ENCODE data around the gene CBFA2T2.
"Not testable (repeated sequence)": the region's sequence is repeated elsewhere in the genome, so short reads cannot be mapped to it uniquely, and the experiment has no call there.

Gene CBFA2T2

DNA sequence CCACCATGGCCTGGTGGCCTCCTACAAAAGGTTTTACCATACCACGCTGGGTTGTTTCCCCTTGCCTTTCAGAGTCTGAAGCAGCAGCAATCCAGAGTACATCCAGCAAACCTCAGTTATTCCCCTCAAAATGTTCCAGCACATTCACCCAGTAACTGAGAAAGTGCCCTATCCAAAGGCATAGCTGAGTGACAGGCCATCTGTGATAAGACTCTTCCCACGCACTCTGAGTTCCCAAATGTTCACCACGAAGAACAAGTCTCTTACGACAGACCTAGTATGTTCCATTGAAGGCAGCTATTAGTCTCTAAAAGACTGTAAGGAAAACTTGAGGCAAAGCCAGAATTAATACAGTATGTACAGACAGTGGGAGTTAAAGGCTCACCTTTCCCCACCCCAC, 140.6 kb downstream of the CBFA2T2 start:
- no peak for DNase-seq

GRCh38 chr20:33631910-33632309, 142.0 kb downstream of the CBFA2T2 start:
- not testable (repeated sequence) for DNase-seq

DNA sequence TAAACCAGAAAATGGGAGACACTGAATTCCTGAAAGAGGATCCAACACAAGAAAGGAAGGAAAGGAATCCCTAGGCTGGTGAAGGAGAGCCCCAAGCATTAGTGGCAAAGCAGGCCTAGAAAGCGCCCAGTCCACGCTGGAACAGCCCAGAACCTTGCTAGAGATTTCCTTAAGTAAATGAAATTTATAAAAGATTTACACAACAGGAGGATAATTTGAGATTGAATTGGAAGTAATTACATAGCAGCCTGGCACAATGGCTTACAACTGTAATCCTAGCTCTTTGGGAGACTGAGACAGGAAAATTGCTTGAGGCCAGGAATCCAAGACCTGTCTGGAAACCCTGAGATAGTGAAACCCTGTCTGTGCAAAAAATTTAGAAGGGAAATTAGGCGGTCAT, 145.4 kb downstream of the CBFA2T2 start:
- no peak for DNase-seq

GRCh38 chr20:33636776-33637175, 146.9 kb downstream of the CBFA2T2 start:
- DNase-seq, result no peak

DNA sequence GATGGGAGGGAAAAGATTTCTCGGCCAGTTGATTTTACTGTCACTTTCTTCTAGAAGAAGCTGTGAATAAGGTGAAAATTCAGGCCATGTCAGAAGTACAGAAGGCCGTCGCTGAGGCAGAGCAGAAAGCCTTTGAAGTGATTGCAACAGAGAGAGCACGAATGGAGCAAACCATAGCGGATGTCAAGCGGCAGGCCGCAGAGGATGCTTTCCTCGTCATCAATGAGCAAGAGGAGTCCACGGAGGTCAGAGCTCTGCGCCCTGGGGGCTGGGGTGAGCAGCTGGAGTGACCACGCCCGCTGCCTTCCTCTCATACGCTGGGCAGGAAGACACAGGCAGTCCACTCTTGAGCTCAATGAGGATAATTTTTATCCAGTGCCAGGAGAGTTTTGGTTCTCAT, 150.4 kb downstream of the CBFA2T2 start:
- no peak for DNase-seq

DNA sequence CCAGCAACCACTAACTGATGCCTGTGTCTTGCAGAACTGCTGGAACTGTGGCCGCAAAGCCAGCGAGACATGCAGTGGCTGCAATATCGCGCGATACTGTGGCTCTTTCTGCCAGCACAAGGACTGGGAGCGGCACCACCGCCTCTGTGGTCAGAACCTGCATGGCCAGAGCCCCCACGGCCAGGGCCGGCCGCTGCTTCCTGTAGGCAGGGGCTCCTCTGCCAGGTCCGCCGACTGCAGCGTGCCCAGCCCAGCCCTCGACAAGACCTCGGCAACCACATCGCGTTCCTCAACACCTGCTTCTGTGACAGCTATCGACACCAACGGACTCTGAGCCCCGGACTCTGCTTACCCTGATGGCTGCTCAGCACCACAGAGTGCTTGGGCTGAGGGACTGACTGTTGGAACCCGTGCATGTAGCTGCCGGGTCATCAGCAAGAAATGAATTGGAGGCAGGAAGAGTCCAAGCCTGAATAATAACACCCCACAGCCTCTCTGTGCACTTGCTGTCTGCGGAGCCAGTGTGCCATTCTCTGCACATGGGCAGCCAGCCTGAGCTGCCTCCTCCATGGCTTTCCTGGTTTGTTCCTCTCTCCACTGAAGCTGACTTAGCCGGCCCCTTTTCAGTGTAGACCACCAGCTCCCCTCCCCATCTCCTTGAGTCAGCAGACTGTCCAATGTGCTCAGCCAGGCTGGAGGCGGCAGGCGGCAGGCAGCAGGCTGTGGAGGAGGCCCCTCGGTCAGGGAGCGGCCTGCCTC, 154.6 kb downstream of the CBFA2T2 start:
- DNase-seq, result no peak

DNA sequence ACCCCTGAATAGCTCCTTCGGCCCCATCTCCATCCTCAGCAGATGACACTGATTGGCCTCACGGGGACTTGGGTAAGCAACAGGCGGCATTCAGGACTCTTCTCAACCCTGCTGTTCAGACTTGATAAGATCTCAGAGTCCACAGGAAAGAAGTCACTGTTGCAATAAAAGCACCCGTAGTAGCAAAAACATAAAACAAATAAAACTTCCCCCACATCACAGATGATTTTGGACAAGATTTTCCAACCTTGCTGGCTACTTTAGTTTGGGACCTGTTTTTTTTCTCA, 155.1 kb downstream of the CBFA2T2 start:
- no peak for DNase-seq

- DNase-seq, result no peak
Measured at GRCh38 chr20:33645396-33645795, 155.5 kb downstream of the CBFA2T2 start.

GRCh38 chr20:33646191-33646590, 156.3 kb downstream of the CBFA2T2 start:
- no peak for DNase-seq

GRCh38 chr20:33646959-33647602, 157.2 kb downstream of the CBFA2T2 start:
- DNase-seq, result not testable (repeated sequence)

DNA sequence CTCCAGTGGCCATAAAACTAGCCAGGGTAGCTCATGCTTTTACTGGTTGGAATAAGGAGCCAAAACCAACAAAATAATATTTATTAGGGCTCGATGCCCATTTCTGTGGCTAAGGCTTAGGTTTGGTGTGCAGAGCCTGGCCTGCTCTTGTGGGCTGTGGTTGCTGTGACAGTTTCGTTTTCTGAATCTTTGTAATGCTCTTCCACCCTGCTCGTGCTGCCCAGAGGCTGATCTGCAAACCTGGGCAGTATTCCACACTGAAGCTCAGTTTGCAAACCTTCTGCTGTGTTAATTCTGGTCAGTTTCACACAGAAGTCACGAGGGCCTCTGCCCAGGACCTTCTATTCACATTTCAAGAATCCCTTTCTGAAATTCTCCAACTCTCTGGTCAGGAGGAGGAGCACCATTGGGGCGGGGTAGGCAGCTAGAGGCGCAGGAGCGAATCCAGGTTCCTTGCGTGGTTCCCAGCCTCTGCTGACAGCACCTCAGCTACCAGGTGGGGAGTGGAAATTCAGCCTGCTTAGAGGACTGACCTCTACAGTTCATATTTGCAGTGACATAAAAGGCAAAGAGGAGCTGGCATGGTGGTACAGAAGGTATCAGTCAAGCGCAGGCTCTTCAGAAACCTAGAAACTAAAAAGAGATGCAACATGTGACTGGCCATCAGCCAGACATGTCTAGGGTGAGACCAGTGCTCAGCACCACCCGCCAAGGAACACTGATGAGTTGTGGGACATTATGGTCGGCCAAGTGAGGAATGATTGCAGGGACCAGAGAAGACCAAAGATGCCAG, 157.9 kb downstream of the CBFA2T2 start:
- no peak for DNase-seq

DNA sequence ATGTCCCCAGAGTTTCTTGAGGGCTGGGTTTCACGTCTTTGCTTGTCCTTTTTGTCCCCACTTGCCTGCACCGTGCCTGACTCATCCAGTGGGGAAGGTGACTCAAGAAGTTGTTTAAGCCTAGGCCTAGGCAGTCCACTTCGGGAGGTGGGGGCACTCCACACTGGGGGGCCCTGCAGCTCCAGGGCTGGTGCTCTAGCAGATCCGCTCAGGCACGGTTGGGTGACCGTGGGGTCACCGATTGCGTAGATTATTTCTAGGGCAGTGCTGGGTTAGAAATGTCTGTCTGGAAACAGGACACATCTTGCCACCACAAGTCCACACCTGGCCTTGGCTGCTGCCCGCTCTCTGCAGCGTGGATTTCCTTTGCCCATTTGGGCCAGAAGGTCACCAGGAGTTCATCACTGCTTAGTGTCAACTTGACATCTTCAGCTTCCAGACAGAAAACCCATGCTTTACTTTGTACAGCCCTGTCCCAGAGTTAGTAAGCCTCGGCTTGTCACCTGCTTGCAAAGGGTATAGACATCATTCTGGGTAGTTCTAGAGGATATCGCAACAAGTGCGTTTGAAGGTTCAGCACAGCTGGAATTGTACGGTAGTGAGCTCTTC, 158.6 kb downstream of the CBFA2T2 start:
- DNase-seq, result no peak

DNA sequence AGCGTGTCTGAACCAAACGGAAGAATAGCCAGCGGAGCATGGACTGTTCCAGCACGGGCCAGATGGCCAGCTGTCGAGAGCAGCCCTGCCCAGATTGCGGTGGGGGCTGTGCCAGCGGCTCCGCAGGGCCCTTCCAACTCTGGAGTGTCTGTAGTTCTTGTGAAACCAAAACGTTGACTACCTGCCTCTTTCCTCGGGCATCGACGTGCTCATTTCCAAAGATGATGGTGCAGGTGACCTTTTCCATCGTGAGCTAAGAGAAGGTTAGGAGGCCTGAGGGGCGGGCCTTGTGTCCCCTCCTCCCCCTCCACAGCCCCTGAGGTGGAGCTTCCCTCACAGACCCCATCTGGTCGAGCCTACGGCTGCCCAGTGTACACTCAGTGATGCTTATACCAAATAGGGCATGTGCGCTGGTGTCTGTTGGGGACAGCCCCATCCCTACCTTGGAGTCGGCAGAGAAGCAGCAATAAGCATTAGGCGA, 159.3 kb downstream of the CBFA2T2 start:
- DNase-seq, result no peak

- no peak for DNase-seq
Measured at GRCh38 chr20:33650111-33650752, 160.3 kb downstream of the CBFA2T2 start.

DNA sequence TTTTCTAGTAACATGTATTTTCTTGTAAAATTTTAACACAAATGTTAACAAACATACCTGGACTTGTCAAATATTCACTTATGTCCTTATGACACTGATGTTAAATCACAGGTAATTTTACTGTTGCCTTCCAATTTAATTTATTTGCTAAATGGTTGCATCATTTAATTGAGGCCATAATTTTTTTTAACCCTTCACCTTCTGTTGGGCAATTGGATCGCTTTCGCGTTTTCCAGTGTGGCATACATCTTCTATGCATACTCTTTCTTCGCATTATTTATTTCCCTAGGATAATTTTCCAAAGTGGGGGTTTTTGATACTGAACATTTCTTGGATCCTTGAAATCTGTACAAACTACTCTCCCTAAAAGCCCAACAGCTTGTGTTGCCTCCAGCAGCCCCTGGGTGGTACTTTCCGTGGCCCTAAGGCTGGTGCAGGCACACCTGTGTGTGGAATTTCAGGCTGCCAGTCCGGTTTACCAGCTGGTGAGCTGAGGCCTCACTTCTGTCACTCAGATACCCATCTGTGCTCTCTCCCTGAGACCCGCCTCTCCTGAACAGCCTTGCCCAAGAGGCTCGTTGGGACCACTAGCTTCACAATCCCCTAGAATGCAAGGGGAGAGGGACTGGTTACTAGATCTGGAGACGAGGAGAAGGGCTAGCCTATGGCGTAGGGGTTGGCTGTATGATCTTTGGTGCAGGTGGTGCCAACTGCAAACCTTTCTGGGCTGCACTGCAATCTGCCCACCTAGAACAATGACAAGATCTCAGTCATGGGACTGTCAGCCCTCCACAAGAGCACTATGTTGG, 161.1 kb downstream of the CBFA2T2 start:
- DNase-seq, result no peak

GRCh38 chr20:33651562-33652048, 161.7 kb downstream of the CBFA2T2 start:
- DNase-seq, result no peak

DNA sequence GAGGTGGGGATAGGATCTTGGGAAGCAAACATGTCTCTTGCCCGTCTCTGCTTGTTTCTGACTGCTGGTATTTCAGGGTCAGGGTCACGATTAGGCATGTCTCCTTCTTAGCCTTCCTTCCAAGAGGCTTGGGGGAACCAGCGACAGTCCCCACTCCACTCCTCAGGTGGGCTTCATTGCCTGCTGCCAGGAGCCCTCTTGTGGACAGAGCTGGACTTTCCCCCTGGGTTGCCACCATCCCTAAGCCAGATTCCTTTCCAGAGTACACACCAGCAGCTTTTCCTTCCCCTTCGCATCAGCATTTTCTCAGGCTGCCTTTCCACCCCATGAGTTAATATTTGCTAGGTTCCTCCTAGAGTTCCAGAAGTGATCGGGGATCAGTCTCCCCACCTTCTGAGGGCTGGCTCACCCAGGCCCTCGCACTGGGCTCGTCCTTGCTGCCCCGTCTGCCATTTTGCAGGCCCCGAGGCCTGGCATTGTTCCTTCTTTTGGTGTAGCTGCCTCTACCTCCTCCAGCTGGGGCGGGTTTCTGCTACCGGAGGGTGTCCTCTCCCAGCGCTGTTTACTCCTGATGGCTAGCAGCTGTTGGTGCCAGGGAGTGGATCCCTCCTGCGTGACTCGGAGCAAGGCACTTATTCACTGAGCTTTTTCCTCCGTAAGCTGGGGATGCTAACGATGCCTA, 163.5 kb downstream of the CBFA2T2 start:
- no peak for DNase-seq

DNA sequence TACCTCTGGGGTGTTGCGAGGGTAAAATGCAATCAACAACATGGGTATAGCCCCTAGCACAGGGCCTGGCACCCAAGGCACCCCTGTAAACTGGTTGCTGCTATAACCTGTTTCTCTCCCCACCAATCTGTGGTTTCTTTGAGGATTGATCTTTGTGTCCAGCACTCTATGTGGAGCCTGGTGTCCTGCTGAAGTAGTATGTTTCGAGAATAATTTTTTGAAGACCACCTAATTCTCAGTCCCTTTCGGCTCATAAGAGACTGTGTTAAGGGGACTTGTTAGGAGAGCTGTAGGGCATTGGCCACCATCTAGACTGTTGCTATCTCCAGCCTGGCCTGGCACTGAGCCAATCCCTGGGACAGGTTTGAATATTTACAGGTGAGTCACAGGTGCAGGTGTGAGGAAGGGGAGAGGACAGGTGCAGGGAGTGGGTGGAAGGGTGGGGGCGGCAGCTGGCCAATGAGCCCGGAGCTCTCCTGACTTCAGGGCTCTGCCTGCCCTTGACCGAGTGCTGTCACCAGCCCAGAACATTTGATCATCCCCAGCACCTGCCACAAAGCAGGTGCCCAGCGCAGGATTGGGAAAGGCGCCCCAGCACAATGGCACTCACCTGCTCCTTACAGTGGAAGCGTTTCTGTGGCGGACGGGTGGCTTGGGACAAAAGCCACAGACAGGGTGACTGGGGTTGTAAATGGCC, 164.2 kb downstream of the CBFA2T2 start:
- peak; percentile 77 for DNase-seq

- DNase-seq, result no peak
Measured at GRCh38 chr20:33654680-33655161, 164.8 kb downstream of the CBFA2T2 start.

DNA sequence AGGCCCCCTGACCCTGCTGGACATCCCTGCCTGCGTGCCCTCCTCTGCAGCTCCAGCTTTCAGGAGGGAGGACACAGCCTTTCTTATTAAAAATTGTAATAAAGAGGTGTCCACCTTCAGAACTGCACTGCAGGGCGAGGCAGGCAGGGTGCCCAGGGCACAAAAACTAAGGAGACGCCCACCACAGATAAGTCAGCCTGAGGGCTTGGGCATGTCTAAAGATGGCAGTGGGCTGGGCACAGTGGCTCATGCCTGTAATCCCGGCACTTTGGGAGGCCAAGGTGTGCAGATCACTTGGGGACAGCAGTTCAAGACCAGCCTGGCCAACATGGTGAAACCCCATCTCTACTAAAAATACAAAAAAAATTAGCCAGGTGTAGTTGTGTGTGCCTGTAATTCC, 165.3 kb downstream of the CBFA2T2 start:
- DNase-seq, result no peak

Measured in NCI-H1417 treated with DMSO at 0.1 percent for 48 hours (cell line).